GM19324 (cell line): ENCODE measurements around the gene SDK1.

Experiments used
- ATAC-seq: cut with Tn5 transposase; IDR thresholded peaks from one replicate; pipeline ENCODE4 v1.9.1; 2021; ENCODE audit warnings: mild to moderate bottlenecking, moderate library complexity; ENCODE audit not compliant: unreplicated experiment, low FRiP score

The SDK1 gene

DNA sequence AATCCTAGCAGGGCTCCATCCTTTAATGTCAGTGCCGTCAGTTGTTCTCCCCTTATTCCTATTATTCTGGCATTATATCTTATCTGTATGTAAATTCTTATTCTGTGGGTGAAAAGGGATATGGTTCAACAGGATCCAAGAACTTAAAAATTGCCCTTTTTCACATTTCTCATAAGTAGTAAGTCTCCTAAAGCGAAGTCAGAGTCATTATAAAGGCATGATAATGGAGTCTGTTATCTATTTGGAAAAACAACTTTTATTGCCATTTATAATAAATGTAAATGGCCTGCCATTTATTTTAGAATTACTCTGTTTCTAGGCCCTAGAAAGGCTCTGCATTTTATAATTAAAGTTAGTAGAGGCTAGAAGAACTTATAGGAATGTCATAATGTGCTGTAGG, 31.3 kb downstream of the SDK1 start:
- ATAC-seq: no peak

DNA sequence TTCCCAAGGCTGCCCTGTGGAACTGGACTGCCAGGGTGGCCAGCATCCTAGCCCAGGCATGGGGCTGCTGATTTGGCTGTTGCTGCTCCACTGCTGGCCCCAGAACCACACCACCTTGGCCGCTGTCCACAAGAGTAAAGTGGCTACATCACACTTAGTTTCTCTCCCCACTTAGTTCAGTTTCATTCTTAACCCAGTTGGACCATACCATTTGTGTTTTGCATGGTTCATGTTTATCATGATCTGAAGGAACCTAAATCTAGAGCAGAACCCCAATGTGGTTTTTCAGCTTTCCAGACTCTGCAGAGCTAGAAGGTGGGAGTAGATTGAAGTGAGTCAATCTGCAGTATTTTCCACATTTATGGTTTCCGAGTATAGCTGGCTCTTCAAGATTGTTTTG, 32.8 kb downstream of the SDK1 start:
- no peak for ATAC-seq

DNA sequence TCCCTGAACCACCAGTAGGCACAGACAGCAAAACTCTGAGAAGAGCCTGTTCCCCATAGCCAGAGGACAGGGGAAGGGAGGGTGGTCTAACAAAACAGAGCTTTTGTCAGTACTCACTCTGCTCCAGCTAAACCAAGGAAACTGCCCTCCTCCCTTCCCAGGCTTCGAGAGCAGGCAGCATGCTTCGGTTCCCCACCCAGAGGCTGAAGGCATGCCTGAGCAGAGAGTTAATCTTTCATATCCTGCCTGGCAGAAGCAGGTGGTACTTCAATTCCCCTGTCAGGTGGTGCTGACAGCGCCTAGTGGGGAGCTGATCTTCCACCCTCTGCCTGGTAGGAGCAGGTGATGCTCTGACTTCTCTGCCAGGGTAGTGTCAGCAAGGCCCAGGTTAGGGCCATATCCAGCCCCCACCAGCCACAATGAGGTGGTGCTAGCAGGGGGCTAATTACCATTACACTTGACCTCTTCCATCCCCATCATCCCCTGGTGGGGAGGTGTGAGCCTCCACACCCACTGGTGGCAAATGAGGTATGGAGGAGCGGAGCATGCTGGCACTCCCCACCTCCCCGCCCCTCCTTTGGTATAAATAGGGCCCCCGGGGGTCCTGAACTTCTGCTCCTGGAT, 35.1 kb downstream of the SDK1 start:
- ATAC-seq: no peak

DNA sequence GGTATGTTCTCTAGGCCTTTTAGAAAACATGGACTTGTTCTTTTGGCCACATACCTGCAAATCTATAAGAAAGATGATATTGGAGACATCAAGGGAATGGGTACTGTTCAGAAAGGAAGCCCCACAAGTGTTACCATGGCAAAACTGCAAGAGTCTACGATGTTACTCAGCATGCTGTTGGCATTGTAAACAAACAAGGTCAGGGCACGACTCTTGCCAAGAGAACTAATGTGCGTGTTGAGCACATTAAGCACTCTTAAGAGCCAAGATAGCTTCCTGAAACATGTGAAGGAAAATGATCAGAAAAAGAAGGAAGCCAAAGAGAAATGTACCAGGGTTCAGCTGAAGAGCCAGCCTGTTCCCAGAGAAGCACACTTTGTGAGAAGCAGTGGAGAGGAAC, 37.1 kb downstream of the SDK1 start:
- ATAC-seq: no peak

DNA sequence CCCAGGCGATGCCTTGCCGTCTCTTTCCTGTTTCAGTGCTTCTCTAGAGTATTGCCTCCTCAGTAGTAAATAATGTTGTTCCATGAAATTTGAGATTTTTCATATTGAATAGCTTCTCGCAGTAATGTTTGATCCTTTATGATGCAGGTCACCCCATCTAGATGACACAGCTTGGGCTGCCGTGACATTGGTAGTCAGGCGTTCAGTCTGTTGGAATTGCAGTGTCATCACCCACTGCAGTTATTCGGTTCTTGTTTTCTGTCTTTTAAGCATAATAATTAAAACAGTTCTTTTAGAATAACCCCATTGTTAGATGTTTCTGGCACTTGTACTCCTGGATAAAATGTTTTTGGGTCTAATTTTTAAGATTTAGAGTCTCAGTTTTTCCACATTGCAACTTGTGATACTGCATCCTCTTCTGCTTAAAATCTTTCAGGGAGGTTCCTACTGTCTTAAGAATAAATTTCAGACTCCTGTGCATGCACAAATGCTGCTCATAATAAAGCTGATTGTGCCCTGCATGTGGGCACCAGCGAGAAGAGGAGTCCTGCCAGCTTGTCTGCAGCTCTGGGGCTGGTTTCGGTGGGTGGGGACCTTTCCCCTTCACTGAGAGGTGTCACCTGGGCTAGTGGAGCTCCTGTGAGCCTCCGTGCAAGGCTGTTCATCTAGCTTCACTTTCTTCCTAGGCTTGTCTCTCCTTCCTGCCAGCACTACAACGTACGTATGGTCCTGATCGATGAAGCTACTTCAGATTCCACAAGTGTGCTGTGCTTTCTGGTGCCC, 44.8 kb downstream of the SDK1 start:
- ATAC-seq: no peak

DNA sequence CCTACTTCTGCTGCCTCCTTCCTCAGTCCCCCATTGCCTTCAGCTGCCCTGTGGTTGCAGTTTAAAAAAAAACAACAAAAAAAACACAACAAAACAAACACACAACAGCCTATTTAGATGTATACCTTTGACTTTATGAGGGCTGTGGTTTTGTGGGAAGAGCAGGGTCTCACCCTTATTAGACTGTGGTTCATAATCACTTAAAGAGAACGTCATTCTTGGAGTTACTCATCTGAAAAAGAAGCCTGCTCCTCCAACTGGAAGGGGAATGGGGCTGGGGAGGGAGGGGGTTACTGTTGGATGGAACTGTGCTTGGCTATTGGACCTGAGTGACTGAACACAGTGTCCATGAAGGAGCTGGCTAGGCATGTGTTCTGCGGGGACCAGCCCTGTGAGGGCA, 48.1 kb downstream of the SDK1 start:
- ATAC-seq: no peak

DNA sequence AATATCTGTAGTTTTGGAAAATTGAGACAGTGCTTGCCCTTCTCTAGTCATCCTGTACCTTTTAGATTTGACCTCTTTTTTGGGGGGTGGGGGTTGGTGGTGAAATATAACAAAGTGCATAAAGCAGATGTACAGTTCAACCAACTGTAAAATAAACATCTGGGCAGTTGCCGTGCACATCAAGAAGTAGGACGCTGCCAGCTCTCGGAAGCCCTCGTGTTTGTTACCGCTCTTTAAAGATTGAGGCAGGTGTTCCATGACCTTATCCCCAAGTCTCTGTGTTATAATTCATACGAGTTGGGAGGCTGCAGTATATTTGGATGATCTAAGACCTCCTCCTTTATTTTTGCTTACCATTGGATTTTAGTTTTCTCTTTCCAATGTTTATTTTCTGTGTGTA, 55.1 kb downstream of the SDK1 start:
- no peak for ATAC-seq

DNA sequence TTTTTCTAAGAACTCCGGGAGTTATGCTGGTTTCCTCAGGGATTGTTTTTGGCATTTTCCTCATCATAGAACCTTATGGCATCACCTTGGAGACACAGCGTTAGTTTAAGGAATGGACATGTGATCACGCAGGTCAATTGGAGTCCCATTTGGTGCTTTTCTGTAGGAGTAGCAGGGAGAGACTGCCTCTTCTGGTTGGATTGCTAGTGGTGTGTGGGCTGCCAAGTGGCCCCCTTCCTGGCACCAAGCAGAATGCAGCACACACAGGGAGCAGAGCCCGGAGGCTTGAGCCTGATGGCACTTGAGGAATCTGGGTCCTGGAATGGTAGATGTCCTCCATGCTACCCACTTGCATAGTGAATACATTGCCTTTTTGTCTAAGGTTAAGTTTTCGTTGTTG, 57.9 kb downstream of the SDK1 start:
- no peak for ATAC-seq

DNA sequence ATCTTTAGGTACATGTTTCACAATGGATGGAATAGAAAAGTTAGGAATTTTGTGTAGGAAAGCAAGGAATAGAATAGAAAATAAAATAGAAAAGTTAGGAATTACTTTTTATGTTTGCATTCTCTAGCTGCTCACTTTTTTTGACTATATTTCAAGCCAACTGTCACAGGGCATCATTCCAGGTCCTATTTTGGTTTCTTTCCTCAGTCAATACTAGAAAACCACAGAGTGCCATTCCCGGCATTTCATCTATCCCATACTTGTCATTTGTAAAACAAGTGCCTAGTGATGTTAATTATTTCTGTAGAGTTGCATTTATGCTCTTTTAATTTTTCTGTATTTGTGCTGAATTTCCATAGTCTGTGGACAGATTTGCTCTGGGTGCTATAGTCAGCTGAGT, 66.2 kb downstream of the SDK1 start:
- ATAC-seq: no peak

DNA sequence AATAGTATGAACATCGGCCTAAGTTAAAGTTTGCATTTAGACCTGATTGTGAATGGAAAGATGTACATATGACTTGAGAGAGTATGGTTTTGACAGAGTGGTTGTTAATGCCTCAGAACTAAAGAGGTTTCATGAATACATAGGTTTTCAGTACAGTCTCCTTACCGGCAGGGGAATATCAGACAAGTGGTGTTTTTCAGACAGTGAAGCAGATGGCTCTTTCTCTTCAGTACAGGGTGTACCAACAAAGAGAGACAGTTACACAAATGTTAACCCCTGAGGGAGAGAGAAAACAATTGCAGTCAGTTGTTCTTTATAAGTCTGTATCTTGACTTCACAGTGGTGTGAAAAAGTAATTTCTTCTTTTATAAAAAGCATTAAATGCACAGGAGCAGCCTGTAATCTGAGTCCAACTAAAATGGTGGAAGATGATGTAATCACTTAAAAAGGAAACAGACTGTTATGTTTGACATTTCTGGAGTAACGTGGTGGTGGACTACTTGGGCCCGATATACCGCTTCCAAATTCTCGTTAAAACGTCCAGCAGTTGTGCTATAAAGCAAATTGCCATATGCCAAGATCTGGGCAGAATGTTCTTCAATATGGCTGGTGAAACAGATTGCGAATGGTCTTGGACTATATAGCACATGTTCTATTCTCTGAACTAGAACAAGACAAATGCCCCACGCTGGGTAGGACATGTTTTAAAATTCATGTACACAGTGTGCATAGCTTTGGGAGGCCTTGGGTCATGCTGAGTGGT, 69.2 kb downstream of the SDK1 start:
- no peak for ATAC-seq

DNA sequence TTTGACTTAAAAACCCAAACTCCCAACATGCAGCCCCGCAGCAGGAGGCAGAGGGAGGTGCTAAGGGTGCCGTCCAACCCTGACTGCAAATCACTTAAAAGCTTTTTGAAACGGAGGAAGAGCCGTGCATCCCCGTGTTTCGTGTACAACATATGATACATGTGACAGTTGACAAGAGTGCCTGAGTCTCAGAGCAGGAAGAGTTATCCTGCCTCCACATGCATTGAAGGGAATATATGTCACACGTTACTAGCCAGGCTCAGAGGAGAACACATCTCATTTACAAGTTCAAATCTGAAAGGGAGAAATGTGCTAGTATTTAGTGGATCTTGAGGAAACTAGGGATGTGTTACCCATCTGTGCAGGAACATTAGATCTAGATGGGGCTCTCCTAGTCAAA, 69.9 kb downstream of the SDK1 start:
- no peak for ATAC-seq

DNA sequence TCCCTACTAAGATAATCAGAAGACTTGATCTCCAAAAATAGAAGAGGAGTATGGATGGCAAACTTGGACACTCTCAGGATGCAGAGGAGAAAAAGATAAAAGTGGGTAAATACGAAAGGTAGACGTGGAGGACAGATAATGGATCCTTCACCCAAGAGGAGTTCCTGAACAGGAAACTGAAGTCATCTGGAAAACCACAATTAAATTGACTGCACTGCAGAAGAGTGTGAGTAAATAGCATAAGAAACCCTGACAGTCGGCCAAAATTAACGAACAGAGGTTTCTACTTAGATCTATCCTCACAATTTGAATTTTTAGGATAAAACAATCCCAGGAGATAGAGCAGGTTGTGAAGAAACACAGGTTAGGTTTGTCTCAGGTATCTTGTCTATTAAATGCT, 70.5 kb downstream of the SDK1 start:
- no peak for ATAC-seq

DNA sequence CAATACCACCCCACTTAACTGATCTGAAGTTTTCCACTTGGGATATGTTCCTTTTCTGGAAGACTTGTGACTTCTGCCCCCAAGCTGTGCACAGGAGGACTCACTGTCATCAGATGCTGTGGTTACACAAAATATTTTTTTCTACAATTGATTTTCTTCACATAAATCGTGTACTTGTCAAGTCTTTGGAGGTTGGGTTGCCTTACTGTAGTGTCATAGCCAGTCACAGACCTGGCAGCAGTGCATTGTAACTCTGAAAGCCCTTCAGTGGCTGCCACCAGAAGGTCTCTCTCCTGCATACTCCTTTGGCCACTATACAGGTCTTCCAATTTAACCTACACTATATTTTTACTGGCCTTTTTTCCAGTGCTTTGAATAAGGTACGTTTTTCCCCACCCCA, 73.2 kb downstream of the SDK1 start:
- ATAC-seq: no peak

DNA sequence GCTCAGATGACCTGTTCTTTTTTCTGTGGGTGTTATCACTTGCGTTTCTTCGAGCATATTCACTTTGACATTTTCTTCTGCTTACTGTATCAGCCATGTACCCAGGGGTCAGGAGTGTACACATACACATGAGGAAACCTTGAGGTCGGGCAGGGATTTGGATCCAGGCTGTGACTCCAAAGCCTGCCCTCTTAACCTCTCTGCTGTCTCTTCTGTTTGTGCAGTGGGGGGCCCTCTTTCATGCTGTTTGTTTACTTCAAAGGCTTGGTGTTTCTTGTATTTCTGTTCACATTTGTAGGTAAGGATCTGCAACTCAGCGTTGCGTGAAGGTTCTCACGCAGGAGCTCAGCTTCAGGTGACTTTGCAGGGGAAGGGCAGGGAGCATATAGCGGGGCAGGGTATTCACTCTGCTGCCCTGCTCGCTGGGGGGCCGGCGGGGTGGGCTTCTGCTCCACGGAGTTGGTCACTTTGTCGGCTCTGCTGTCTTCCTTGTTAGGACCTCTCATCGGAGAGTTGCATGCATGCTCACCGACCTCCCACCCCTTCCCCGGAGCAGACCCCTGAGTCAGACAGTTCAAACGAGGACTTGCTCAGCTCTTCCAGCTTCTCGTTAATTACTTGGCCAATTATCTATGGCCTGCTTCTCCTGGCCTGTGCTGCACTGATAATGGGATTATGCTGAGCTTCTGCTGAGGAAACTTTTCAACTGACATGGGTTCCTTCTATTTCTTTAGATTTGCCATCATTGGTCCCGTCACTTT, 77.5 kb downstream of the SDK1 start:
- ATAC-seq: no peak

DNA sequence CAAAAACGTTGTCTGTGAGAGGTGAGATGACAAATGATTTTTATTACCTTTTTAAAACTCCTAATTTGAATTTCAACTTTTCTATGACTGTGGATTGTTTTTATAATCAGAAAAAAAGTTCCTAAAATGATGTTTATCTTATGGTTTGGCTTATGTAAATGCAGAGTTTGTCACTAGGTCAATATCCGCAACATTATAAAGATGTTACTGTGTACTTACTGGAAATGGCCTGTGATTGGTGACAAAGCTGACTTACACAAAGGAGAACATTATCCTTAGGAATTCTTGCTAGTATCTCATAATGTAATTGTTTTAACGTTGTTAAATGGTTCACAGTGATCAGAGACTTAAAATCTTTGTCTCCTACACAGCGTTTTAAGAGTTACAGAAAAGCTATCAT, 79.0 kb downstream of the SDK1 start:
- no peak for ATAC-seq

DNA sequence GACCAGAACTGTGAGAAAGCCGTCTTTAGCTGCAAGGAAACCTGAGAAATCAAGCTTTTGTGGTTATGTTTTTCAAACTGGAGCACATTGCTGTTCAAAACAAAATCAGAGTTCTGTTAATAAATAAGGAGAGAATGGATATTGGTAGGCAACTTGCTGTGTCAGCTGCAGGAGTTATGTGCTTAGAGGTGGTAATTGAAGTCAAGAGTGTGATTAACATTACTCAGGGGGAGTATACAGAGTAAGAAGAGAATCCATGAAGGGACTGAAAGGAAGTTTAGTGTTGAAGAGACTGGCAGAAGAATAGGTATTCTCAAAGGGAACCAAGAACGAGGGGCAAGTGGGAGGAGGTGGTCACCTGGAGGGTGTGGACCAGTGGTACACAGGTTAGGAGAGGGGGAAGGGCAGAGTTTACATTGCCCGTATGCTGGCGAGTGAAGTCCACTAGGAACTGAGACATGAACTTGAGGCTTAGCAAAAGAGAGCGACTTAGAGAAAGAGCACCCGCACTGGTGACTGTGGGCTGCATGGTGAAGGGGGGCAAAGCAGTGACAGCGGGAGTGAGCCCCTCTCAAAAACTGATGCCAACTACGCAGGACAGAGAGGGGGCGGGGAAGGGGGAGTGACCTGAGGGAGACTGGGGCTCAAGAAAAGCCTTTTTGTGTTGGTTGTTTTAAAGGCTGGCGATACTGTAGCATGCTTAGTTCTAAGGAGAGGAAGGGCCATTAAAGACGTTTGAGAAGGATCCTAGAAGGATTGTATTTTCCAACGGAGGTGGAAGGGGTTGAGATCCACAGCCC, 80.0 kb downstream of the SDK1 start:
- no peak for ATAC-seq

DNA sequence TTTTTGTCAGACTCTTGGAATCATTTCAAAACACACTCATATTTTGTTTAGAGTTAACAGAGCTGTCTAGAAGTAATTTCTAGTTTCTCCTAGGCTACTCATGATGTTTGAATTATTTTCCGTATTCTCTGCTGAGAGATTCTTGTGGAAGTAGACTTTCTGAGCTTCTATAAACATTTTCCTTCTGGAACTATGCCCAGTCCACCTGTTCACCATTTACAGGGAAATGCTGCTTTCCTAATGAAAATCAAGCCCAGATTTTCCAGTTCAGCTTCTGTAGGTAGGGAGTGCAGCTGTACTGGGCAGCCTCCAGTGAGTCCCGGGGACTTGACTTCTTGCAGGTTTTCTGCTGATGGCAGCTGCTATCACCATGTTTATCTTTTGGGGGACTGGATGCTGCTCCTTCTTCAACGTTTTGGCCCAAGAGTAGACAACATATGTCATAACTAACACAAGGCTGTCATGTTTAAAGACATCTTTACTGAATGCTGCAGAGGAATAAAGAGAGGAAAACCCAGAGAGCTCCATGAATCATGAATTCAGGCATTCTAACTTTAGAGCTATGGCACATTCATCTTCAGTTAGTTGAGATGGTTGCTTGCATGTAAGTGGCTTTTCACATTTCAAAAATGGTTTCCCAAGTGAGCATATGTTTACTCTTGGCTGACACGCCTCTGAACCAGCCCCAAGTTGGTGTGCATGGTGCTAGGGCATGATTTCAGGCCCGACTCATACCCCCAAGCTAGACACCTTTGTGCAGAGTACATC, 85.6 kb downstream of the SDK1 start:
- ATAC-seq: no peak

DNA sequence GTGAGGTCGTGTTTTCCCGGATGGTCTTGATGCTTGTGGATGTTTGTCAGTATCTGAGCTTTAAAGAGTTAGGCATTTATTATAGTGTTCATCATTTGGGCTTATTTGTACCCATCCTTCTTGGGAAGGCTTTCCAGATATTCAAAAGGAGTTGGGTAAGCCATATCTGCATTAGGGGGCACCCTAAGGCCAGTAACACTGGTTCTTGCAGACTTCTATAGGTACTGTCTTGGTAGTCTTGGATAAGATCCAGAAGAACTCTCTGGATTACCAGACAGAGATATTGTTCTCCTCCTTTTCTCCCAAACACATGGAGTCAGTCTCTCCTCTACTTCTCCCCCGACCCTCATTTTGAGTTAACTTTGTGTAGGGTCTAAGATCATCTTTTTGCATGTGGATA, 92.8 kb downstream of the SDK1 start:
- ATAC-seq: no peak

DNA sequence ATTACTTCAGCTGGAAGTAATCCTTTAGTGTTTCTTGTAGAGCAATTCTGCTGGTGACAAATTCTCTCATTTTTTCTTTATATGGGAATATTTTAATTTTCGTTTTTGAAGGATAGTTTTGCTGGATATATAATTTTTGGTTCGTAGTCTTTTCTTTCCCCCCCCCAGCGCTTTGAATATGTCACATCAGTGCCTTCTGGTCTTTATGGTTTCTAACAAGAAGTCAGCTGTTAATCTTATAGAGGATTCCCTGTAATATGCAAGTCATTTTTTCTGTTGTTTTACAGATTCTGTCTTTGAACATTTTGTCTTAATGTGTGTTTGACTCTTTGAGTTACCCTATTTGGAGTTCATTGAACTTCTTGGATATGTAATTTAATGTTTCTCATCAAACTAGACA, 96.3 kb downstream of the SDK1 start:
- no peak for ATAC-seq

DNA sequence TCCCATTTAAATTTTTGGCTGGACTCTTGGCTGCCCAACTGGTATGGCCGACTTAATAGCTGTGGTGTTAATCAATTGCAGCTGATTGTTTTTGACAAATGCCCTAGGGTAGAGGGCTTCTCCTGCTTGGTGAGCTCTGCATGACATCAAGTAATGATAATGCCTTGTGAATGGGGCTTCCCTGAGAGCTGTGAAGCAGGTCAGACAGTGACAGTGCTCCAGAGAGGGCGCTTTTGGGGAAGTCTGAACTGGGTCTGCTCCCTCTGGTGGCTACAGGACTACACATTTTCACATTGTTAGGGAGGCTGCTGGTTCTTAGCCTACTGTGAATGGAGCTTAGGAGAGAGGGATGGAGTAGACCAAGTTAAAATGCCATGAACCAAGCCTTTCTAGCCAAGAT, 98.8 kb downstream of the SDK1 start:
- no peak for ATAC-seq
